Suprapubic skin (tissue), 4 donors: ENCODE measurements around the gene CPT1C.

Experiments used
- CTCF ChIP-seq, 2 donors: fragments of 200-600 bp in 1 of 2; fragments of 450-650 bp in 1 of 2; sonication (generic) in 1 of 2; IDR thresholded peaks; one replicate each; pipeline ENCODE4 v1.5.1; 2016 to 2019; ENCODE audit warnings: antibody characterized with exemption in 2 of 2, mild to moderate bottlenecking in 1 of 2, moderate library complexity in 1 of 2
- EP300 ChIP-seq: sonication (generic); formaldehyde crosslinking; IDR thresholded peaks from one replicate; pipeline ENCODE4 v1.6.1; 2017; ENCODE audit warnings: antibody characterized with exemption
- POLR2A ChIP-seq, 2 donors: fragments of 450-650 bp; IDR thresholded peaks; one replicate each; pipeline ENCODE4 v1.6.1; 2017; ENCODE audit warnings: antibody characterized with exemption in 2 of 2, mild to moderate bottlenecking in 2 of 2, moderate library complexity in 2 of 2
- POLR2AphosphoS5 ChIP-seq, 3 donors: sonication (generic); formaldehyde crosslinking; IDR thresholded peaks; one replicate each; pipeline ENCODE4 v1.6.1; 2017; ENCODE audit warnings: antibody characterized with exemption in 3 of 3

- TF ChIP-seq EP300 (no peak), CTCF (IDR thresholded peaks at IDR 0.05) (no peak), POLR2A (IDR thresholded peaks at IDR 0.05) (no peak), POLR2AphosphoS5 (IDR thresholded peaks at IDR 0.05) (no peak)
Observed at GRCh38 chr19:49718511-49718910, 27.6 kb downstream of the CPT1C start.
